Activated CD4-positive, alpha-beta T cell treated with anti-CD3 and anti-CD28 coated beads, Interleukin-2, amount 10 ng/mL, durations not matched to agents 24 days and 14 days (primary cell): Measurements from ENCODE around the gene TGFBR1. TPM values are rescaled to one million over a fixed set of nuclear protein-coding genes. Genes with fewer than 3 reads are reported as not detected.
A peak's percentile ranks its signal among the peaks of the same experiment; 100 is the strongest.
"Not testable (repeated sequence)": the region's sequence is repeated elsewhere in the genome, so short reads cannot be mapped to it uniquely, and the experiment has no call there.

ENCODE experiments used
- DNase-seq: peaks from one replicate; pipeline ENCODE4 v3.0.0; 2022
- H3K27ac Mint-ChIP-seq: one replicate; pipeline ENCODE4 v1.8.0; 2022; ENCODE audit warnings: mild to moderate bottlenecking, mixed read lengths
- H3K27me3 Mint-ChIP-seq: one replicate; pipeline ENCODE4 v1.8.0; 2022; ENCODE audit warnings: mixed read lengths
- H3K36me3 Mint-ChIP-seq: one replicate; pipeline ENCODE4 v1.8.0; 2022; ENCODE audit warnings: low read depth, mild to moderate bottlenecking, mixed read lengths
- H3K4me1 Mint-ChIP-seq: one replicate; pipeline ENCODE4 v1.8.0; 2021; ENCODE audit warnings: mixed read lengths
- H3K4me3 Mint-ChIP-seq: one replicate; pipeline ENCODE4 v1.8.0; 2022; ENCODE audit warnings: mild to moderate bottlenecking, moderate library complexity, mixed read lengths
- H3K9me3 Mint-ChIP-seq: one replicate; pipeline ENCODE4 v1.8.0; 2021; ENCODE audit warnings: mixed read lengths
- intact Hi-C: fragments of 100-400 bp; cut with micrococcal nuclease; formaldehyde crosslinking; loops from one replicate; pipeline ENCODE4 v1.15.1; 2023
- total RNA-seq: library from RNA; stranded (reverse); gene quantifications from 2 replicates; pipeline ENCODE4 v1.2.3, GENCODE V29; 2022

TGFBR1 gene
- total RNA-seq, 1 donor from 2014 or later, result 35.3 TPM

GRCh38 chr9:99189186-99189585, 84.3 kb downstream of the TGFBR1 start:
- Mint-ChIP-seq H3K4me3 (no peak overlapping the region), H3K36me3 (no peaks in the 10 kb centered on the region), H3K4me1 (peaks cover 23% of the 10 kb centered on the region), H3K27ac (no peak overlapping the region), H3K9me3 (no peaks in the 10 kb centered on the region), H3K27me3 (peaks cover 40% of the 10 kb centered on the region)
- intact Hi-C loops, result loop anchor here (10.0 kb wide), 3 partner anchors 246 to 1406 kb away; no protein-coding TSS in a partner anchor
- no peak for DNase-seq

- Mint-ChIP-seq H3K36me3 (no peaks in the 10 kb centered on the region), H3K4me3 (no peak overlapping the region)
Measured at GRCh38 chr9:99189887-99190596, 85.1 kb downstream of the TGFBR1 start.

GRCh38 chr9:99190597-99191283, 85.8 kb downstream of the TGFBR1 start:
- intact Hi-C loops, result no loop called here
- DNase-seq, result no peak
- Mint-ChIP-seq H3K9me3 (no peaks in the 10 kb centered on the region), H3K36me3 (no peaks in the 10 kb centered on the region), H3K4me1 (peaks cover 18% of the 10 kb centered on the region), H3K4me3 (no peak overlapping the region), H3K27ac (no peak overlapping the region), H3K27me3 (peaks cover 45% of the 10 kb centered on the region)

More at GRCh38 chr9:99189887-99190596, 85.1 kb downstream of the TGFBR1 start:
- DNase-seq, result no peak
- Mint-ChIP-seq H3K4me1 (peaks cover 17% of the 10 kb centered on the region), H3K27ac (no peak overlapping the region), H3K27me3 (peaks cover 44% of the 10 kb centered on the region), H3K9me3 (no peaks in the 10 kb centered on the region)
- intact Hi-C loops, result loop anchor here (10.0 kb wide), 3 partner anchors 245 to 1405 kb away; no protein-coding TSS in a partner anchor

- H3K9me3 Mint-ChIP-seq, result no peaks in the 10 kb centered on the region
- peaks cover 43% of the 10 kb centered on the region for H3K27me3 Mint-ChIP-seq
- peak; percentile 56 for DNase-seq
- intact Hi-C loops, result no loop called here
- H3K36me3 Mint-ChIP-seq, result no peaks in the 10 kb centered on the region
- H3K4me1 Mint-ChIP-seq, result peaks cover 22% of the 10 kb centered on the region
- no peak overlapping the region for H3K4me3 Mint-ChIP-seq
- H3K27ac Mint-ChIP-seq, result no peak overlapping the region
Measured at GRCh38 chr9:99192786-99193465, 88.0 kb downstream of the TGFBR1 start.

- Mint-ChIP-seq H3K27me3 (peaks cover 39% of the 10 kb centered on the region), H3K4me1 (peaks cover 22% of the 10 kb centered on the region), H3K9me3 (no peaks in the 10 kb centered on the region), H3K27ac (no peak overlapping the region), H3K36me3 (no peaks in the 10 kb centered on the region), H3K4me3 (no peak overlapping the region)
- DNase-seq, result peak; percentile 59
- intact Hi-C loops, result no loop called here
Measured at GRCh38 chr9:99193466-99193821, 88.5 kb downstream of the TGFBR1 start.

GRCh38 chr9:99196484-99196883, 91.6 kb downstream of the TGFBR1 start:
- Mint-ChIP-seq H3K27me3 (peaks cover 27% of the 10 kb centered on the region), H3K4me1 (peaks cover 22% of the 10 kb centered on the region)
- H3K27ac Mint-ChIP-seq, H3K36me3 Mint-ChIP-seq, intact Hi-C loops, H3K4me3 Mint-ChIP-seq, H3K9me3 Mint-ChIP-seq: not testable (repeated sequence)
- DNase-seq, result peak; percentile 54

GRCh38 chr9:99197124-99197630, 92.3 kb downstream of the TGFBR1 start:
- H3K27ac Mint-ChIP-seq, result no peak overlapping the region
- H3K9me3 Mint-ChIP-seq, result no peaks in the 10 kb centered on the region
- H3K27me3 Mint-ChIP-seq, result peaks cover 31% of the 10 kb centered on the region
- H3K36me3 Mint-ChIP-seq, result no peaks in the 10 kb centered on the region
- H3K4me1 Mint-ChIP-seq, result peaks cover 21% of the 10 kb centered on the region
- H3K4me3 Mint-ChIP-seq, result no peak overlapping the region
- intact Hi-C loops, result no loop called here
- DNase-seq, result no peak

GRCh38 chr9:99197987-99198386, 93.1 kb downstream of the TGFBR1 start:
- intact Hi-C loops, result no loop called here
- Mint-ChIP-seq H3K4me3 (no peak overlapping the region), H3K9me3 (no peaks in the 10 kb centered on the region), H3K4me1 (peaks cover 16% of the 10 kb centered on the region), H3K27ac (no peak overlapping the region), H3K36me3 (no peaks in the 10 kb centered on the region), H3K27me3 (peaks cover 27% of the 10 kb centered on the region)
- no peak for DNase-seq

- H3K27me3 Mint-ChIP-seq, result peaks cover 16% of the 10 kb centered on the region
- H3K27ac Mint-ChIP-seq, result no peak overlapping the region
Measured at GRCh38 chr9:99199938-99200539, 95.1 kb downstream of the TGFBR1 start.

GRCh38 chr9:99201603-99202002, 96.7 kb downstream of the TGFBR1 start:
- Mint-ChIP-seq H3K4me1 (peaks cover 2% of the 10 kb centered on the region), H3K27me3 (peaks cover 22% of the 10 kb centered on the region), H3K27ac (no peak overlapping the region), H3K36me3 (no peaks in the 10 kb centered on the region), H3K9me3 (peaks cover 1% of the 10 kb centered on the region), H3K4me3 (no peak overlapping the region)
- no peak for DNase-seq
- intact Hi-C loops, result no loop called here

More at GRCh38 chr9:99199938-99200539, 95.1 kb downstream of the TGFBR1 start:
- intact Hi-C loops, result no loop called here
- no peak overlapping the region for H3K4me3 Mint-ChIP-seq
- peaks cover 10% of the 10 kb centered on the region for H3K4me1 Mint-ChIP-seq
- no peaks in the 10 kb centered on the region for H3K9me3 Mint-ChIP-seq
- no peak for DNase-seq
- H3K36me3 Mint-ChIP-seq, result no peaks in the 10 kb centered on the region

Other genes with a start within 250 kb of the TGFBR1 start
- 0.05 and 0.12 TPM in 2 replicates for gene COL15A1, start 161.2 kb upstream of the TGFBR1 start, total RNA-seq
- 29.2 and 31.0 TPM in 2 replicates for gene ALG2, start 116.8 kb downstream of the TGFBR1 start, total RNA-seq
- 169 and 170 TPM in 2 replicates for gene SEC61B, start 117.2 kb downstream of the TGFBR1 start, total RNA-seq